ENCODE results near the gene METTL6. TPM values are rescaled to one million over a fixed set of nuclear protein-coding genes. Genes with fewer than 3 reads are reported as not detected.
"Not testable (repeated sequence)": the region's sequence is repeated elsewhere in the genome, so short reads cannot be mapped to it uniquely, and the experiment has no call there.

Gene METTL6
- 12.1 TPM for total RNA-seq
- long read RNA-seq, full-length matches to known transcripts: 22 of 36 reads
- long read RNA-seq, partial matches to known transcripts: 2 of 36 reads
- long read RNA-seq, other reads (novel, unspliced or antisense): 12 of 36 reads

GRCh38 chr3:15427182-15427880, at the start of gene METTL6, which contains the start of gene EAF1:
Gene METTL6, minus strand, starts transcription at chr3:15427544. Its CDS starts 1,033 bp downstream, at chr3:15426511.
Gene EAF1, plus strand, starts transcription at chr3:15427598. Its CDS starts 182 bp downstream, at chr3:15427780.
- DNase-seq (ENCODE audit: low spot score): peak; percentile 95

GRCh38 chr3:15476378-15476777, 49.0 kb upstream of the METTL6 start:
- DNase-seq (ENCODE audit: low spot score): no peak

- DNase-seq (ENCODE audit: low spot score): no peak
These were observed 47.8 kb upstream of the METTL6 start for GRCh38 chr3:15475161-15475560.

DNA sequence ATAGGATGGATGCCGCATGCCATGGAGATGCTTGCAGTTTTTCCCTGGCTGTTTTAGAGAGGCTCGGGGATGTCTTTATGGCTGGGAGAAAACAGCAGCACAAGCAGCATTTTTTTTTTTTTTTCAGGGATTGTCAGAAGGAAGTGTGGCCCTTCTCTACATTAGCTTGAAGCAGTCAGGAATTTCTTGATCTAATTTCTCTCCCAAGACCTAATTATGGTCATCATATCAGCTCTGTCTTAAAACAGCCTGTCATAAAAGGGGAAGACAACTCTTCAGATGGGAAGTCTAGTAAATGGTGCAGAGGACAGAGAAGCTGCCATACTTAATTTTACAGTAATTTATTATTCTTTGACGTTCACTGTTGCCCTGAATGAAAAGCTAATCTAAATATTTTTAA, 44.5 kb upstream of the METTL6 start:
- no peak for DNase-seq (ENCODE audit: low spot score)

GRCh38 chr3:15470849-15471248, 43.5 kb upstream of the METTL6 start:
- DNase-seq (ENCODE audit: low spot score): no peak

DNA sequence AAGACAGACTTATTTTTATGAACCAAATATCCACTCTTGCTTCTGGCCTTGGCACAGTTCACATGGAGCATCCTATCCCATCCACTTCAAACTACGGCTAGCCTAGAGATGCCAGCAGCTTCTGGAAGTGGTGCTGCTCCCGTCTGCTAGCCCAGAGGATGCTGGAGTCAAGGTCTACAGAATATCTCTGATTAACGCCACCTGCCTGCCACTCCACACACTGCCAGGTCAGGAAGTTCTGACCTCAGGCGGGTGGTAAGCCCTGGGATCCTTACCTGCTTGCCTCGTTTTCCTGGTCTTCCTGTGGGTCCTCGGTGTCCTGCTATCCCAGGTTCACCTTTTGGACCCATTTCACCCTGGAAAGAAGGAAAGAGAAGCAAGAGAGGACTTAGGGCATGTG, 42.9 kb upstream of the METTL6 start:
- no peak for DNase-seq (ENCODE audit: low spot score)

GRCh38 chr3:15467227-15468181, 40.2 kb upstream of the METTL6 start:
- DNase-seq (ENCODE audit: low spot score): no peak

DNA sequence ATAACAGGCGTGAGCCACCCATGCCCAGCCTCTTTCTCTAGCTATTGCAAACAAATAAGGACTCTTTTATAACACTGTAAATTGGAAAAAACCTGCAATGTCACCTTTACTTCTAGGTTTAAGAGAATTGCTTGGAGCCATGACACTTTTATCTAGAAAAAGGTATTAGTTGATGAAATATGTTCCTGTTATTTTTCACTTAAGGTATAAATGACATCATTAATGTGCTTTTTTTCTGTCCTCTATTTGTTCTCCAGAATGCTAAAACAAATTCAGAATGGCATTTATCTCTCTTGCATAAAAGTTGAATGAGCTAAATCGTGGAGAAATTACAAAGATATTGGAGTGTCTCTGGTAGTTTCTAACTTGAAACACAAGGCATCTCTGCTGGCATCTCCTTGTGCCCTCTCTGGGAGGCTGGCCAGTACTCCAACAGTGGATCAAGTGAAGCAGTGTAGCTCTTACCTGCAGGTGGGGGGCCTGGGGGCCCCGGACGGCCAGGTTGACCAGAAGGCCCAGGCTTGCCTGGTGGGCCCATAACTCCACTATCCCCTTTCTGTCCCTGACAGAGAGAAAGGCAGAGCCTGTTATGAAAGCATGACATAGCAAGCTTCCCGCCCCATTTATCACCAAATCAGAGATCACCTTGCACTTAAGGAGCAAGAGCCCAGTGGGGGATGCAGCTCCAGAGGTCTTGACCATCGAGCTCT, 38.7 kb upstream of the METTL6 start:
- no peak for DNase-seq (ENCODE audit: low spot score)

DNA sequence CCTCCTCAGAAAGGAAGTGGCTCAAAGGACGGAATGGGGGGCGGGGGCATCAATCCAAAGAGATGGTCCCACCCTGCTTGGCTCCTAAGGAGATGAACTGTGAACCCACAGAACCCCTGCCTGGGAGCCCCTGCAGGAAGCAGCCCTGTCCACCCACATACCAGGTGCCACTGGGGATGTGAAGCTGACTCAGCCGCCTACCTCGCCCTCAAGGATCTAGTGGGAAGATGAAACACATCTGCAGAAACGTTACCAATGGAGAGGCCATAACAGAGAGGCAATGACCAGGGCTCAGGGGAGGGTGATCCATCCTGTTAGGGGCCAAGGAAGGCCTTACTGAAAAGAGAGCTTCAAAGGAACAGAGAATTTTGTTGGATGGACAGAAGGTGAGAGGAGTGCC, 35.1 kb upstream of the METTL6 start:
- no peak for DNase-seq (ENCODE audit: low spot score)

- no peak for DNase-seq (ENCODE audit: low spot score)
These were observed 33.7 kb upstream of the METTL6 start for GRCh38 chr3:15460891-15461531.

DNA sequence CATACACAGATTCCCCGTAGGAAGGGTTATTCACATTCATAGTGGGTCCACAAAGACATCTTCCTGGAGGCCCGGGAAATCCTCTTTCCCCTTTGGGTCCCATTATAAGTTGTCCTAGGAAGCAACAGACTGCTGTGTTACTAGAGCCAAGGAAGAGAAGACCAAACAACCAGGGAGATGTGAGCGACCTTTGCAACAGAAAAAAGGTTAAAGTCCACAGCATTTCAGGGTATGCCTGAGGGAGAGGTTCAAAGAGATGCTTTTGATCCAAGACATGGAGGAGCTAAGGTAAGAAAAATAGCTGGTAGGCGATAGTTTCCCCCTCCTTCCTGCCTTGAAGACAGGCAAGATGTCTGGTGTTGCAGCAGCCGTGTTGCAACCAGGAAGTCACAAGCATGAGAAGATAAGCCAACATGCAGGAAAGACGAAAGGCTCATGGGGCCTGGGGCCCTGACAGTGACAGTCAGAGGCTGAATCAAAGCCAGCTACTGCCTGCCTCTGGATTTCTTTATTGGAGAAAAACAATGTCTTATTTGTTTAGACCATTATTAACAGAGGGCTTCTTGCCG, 31.0 kb upstream of the METTL6 start:
- no peak for DNase-seq (ENCODE audit: low spot score)

- not testable (repeated sequence) for DNase-seq (ENCODE audit: low spot score)
These were observed 29.6 kb upstream of the METTL6 start for GRCh38 chr3:15456915-15457314.

DNA sequence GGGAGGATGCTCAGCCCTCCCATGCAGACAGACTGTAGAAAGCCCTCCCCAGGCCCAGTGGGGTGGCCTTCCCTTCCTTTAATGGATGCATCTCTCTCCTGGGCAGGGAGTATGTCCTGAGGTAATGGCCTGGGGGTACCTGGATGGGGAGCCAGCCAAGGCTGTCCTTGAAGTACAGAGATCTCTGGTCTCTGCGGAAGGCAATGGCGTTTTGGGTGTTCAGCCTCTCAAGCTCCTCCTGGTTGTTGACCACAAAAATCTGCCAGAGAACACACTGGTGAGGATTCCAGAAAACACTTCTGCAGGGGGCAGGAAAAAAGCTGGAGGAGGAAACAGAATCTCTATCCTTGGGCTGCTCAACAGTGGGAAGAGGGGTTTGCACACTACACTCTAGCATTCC, 29.0 kb upstream of the METTL6 start:
- no peak for DNase-seq (ENCODE audit: low spot score)

DNA sequence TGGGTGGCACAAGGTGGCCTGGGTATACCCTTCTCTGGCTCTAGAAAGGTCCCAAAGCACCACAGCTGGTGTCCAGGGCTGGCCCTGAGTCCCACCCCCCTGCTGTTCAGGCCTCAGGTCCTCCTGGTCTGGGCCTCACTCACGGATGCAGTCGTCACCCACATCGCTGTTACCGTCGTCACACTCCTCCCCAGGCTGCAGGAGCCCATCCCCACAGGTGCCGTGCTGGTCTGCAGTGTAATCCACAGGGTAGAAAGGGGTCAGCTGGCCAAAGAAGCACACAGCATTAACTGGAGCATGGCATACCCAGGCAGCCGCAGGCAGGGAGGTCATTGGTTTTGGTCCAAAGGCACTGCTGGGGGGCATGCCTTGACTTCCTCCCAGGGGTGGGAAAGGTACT, 28.4 kb upstream of the METTL6 start:
- DNase-seq (ENCODE audit: low spot score): no peak

- DNase-seq (ENCODE audit: low spot score): no peak
These were observed 27.6 kb upstream of the METTL6 start for GRCh38 chr3:15454965-15455364.

GRCh38 chr3:15453991-15454625, 26.8 kb upstream of the METTL6 start:
- DNase-seq (ENCODE audit: low spot score): no peak

GRCh38 chr3:15453501-15453900, 26.2 kb upstream of the METTL6 start:
- no peak for DNase-seq (ENCODE audit: low spot score)

- DNase-seq (ENCODE audit: low spot score): no peak
These were observed 25.6 kb upstream of the METTL6 start for GRCh38 chr3:15452961-15453360.

- no peak for DNase-seq (ENCODE audit: low spot score)
These were observed 24.8 kb upstream of the METTL6 start for GRCh38 chr3:15452156-15452555.
